Lung (tissue), 12 donors: ENCODE measurements around the gene CACNB4. TPM values are rescaled to one million over a fixed set of nuclear protein-coding genes. Genes with fewer than 3 reads are reported as not detected.

Source experiments
- ATAC-seq: fragments of 200-7000 bp; cut with Tn5 transposase; one replicate; pipeline ENCODE4 v1.9.1; 2020; ENCODE audit warnings: moderate number of reproducible peaks; ENCODE audit not compliant: insufficient read depth, low FRiP score
- DNase-seq, 3 donors: peaks; one replicate each; pipeline ENCODE4 v3.0.0-alpha.2; 2013 to 2017
- H3K27ac ChIP-seq, 2 donors: one replicate each; pipeline ENCODE4 v1.5.1; 2013; ENCODE audit warnings: mild to moderate bottlenecking in 2 of 2, moderate library complexity in 2 of 2, control low read depth in 1 of 2, inconsistent platforms in 1 of 2, low read depth in 1 of 2, low read length in 1 of 2
- H3K27me3 ChIP-seq, 3 donors: one replicate each; pipeline ENCODE4 v1.5.1; 2013; ENCODE audit warnings: low read length in 2 of 3; ENCODE audit not compliant: control insufficient read depth in 3 of 3, insufficient read depth in 3 of 3
- H3K36me3 ChIP-seq, 4 donors: one replicate each; pipeline ENCODE4 v1.5.1; 2013; ENCODE audit warnings: low read length in 4 of 4, mild to moderate bottlenecking in 1 of 4, moderate library complexity in 1 of 4; ENCODE audit not compliant: control insufficient read depth in 4 of 4, insufficient read depth in 4 of 4
- H3K4me1 ChIP-seq, 5 donors: one replicate each; pipeline ENCODE4 v1.5.1; 2013; ENCODE audit warnings: low read length in 5 of 5, mild to moderate bottlenecking in 2 of 5, moderate library complexity in 1 of 5; ENCODE audit not compliant: control insufficient read depth in 5 of 5, insufficient read depth in 5 of 5
- H3K4me3 ChIP-seq: one replicate; pipeline ENCODE4 v1.5.1; 2013; ENCODE audit warnings: mild to moderate bottlenecking, control low read depth, moderate library complexity
- H3K9ac ChIP-seq, 2 donors: one replicate each; pipeline ENCODE4 v1.5.1; 2013; ENCODE audit warnings: low read length in 2 of 2, control low read depth in 1 of 2; ENCODE audit not compliant: insufficient read depth in 1 of 2
- H3K9me3 ChIP-seq, 4 donors: one replicate each; pipeline ENCODE4 v1.5.1; 2013; ENCODE audit warnings: low read length in 3 of 4, mild to moderate bottlenecking in 1 of 4, moderate library complexity in 1 of 4; ENCODE audit not compliant: control insufficient read depth in 4 of 4, insufficient read depth in 3 of 4
- CTCF ChIP-seq: IDR thresholded peaks from 2 replicates; pipeline ENCODE4 v1.5.1; 2012; ENCODE audit warnings: mild to moderate bottlenecking; ENCODE audit errors: control extremely low read depth, extremely low read depth
- whole genome bisulfite sequencing, 2 donors: extraction: QIAGEN DNeasy Blood & Tissue Kit; methylation state at CpG; one replicate each; pipeline ENCODE4 v1.1.7; 2013; 5-methylcytosine and 5-hydroxymethylcytosine counted together
- polyA plus RNA-seq, 2 donors: library from polyadenylated mRNA; stranded (reverse); fragments of 200-250 nt; gene quantifications; one replicate each; pipeline ENCODE4 v1.2.1, GENCODE V29; 2013
- total RNA-seq, 2 donors: library from RNA; depleted of rRNA in 1 of 2; stranded (reverse); fragments of >200 nt in 1 of 2; gene quantifications; one replicate each; pipeline ENCODE4 v1.2.1, GENCODE V29; 2014 to 2021
- donor health status: control.
- donor health status: control.
- donor health status: Bipolar disorder and iron deficiency.
- donor health status: healthy.
- donor health status: DM: yes; HTN: yes; CAD: no.

Gene CACNB4
- total and polyA plus RNA-seq, 4 donors, result 0.57 to 10.9 (median 5.5) TPM

- no peak overlapping the region for H3K4me3 ChIP-seq
- H3K27me3 ChIP-seq, result no peaks in the 10 kb centered on the region
- H3K9me3 ChIP-seq, result no peaks in the 10 kb centered on the region
- DNase-seq (no peak), ATAC-seq (no peak)
- no peaks in the 10 kb centered on the region for H3K4me1 ChIP-seq
- H3K9ac ChIP-seq, result no peak overlapping the region
- H3K27ac ChIP-seq, result no peak overlapping the region
- no peak for TF ChIP-seq CTCF
- WGBS, 2 donors, result 92 to 93% methylated on average over 4 of the region's 4 CpGs
- H3K36me3 ChIP-seq, result peaks cover 3 to 13% (median 7%) of the 10 kb centered on the region in 4 donors
These were observed 309.6 kb downstream of the CACNB4 start for GRCh38 chr2:151789055-151789834.

GRCh38 chr2:151786483-151786882 lies 312.4 kb downstream of the CACNB4 start:
- no peak for ATAC-seq
- H3K9me3 ChIP-seq, result no peaks in the 10 kb centered on the region
- no peak overlapping the region for H3K9ac ChIP-seq
- no peak for DNase-seq
- no peak overlapping the region for H3K4me3 ChIP-seq
- 95% methylated on average over 1 of the region's 1 CpG for WGBS, 2 donors
- H3K4me1 ChIP-seq, result no peaks in the 10 kb centered on the region
- no peak for TF ChIP-seq CTCF
- peaks cover 5 to 17% (median 11%) of the 10 kb centered on the region in 4 donors for H3K36me3 ChIP-seq
- no peak overlapping the region for H3K27ac ChIP-seq
- H3K27me3 ChIP-seq, result no peaks in the 10 kb centered on the region

- no peaks in the 10 kb centered on the region for H3K9me3 ChIP-seq
- ATAC-seq, result no peak
- WGBS, 2 donors, result 97 to 98% methylated on average over 5 of the region's 5 CpGs
These were observed 312.8 kb downstream of the CACNB4 start for GRCh38 chr2:151786077-151786476.

More at GRCh38 chr2:151786077-151786476, 312.8 kb downstream of the CACNB4 start:
- no peak overlapping the region for H3K4me3 ChIP-seq
- no peak for DNase-seq
- no peaks in the 10 kb centered on the region for H3K4me1 ChIP-seq
- H3K9ac ChIP-seq, result no peak overlapping the region
- TF ChIP-seq CTCF, result no peak
- H3K36me3 ChIP-seq, result peaks cover 6 to 20% (median 11%) of the 10 kb centered on the region in 4 donors
- no peaks in the 10 kb centered on the region for H3K27me3 ChIP-seq
- no peak overlapping the region for H3K27ac ChIP-seq
